Peyer's patch (tissue), 4 donors: ENCODE measurements around the gene HMMR. TPM values are rescaled to one million over a fixed set of nuclear protein-coding genes. Genes with fewer than 3 reads are reported as not detected.
A peak's percentile ranks its signal among the peaks of the same experiment; 100 is the strongest.

Source experiments
- DNase-seq, 3 donors: peaks; one replicate each; pipeline ENCODE4 v3.0.0-alpha.2; 2017 to 2019
- H3K27ac ChIP-seq, 4 donors: fragments of 200-600 bp; sonication (generic); one replicate each; pipeline ENCODE4 v1.5.1; 2016 to 2019
- H3K27me3 ChIP-seq, 2 donors: fragments of 200-600 bp; sonication (generic); one replicate each; pipeline ENCODE4 v1.5.1; 2019
- H3K36me3 ChIP-seq, 3 donors: fragments of 200-600 bp; sonication (generic); one replicate each; pipeline ENCODE4 v1.5.1; 2016 to 2019
- H3K4me1 ChIP-seq, 4 donors: fragments of 200-600 bp; sonication (generic); one replicate each; pipeline ENCODE4 v1.5.1; 2016 to 2019
- H3K4me3 ChIP-seq, 4 donors: fragments of 200-600 bp; sonication (generic); 1 replicate in 3 of 4; 2 replicates in 1 of 4; pipeline ENCODE4 v1.5.1; 2016 to 2019; ENCODE audit warnings: mild to moderate bottlenecking in 1 of 4
- H3K9me3 ChIP-seq, 4 donors: fragments of 200-600 bp; sonication (generic); one replicate each; pipeline ENCODE4 v1.5.1; 2016 to 2019; ENCODE audit warnings: mild to moderate bottlenecking in 1 of 4
- POLR2A ChIP-seq, 2 donors: fragments of 450-650 bp; IDR thresholded peaks; one replicate each; pipeline ENCODE4 v1.5.1; 2017; ENCODE audit warnings: antibody characterized with exemption in 2 of 2, mild to moderate bottlenecking in 2 of 2, moderate library complexity in 2 of 2
- total RNA-seq, 4 donors: library from RNA; depleted of rRNA; stranded (reverse); fragments of >200 nt; gene quantifications; one replicate each; pipeline ENCODE4 v1.1.0, GENCODE V29; 2016
- TF ChIP-seq, protein P1 (sequence below), 6 experiments: fragments of 450-650 bp in 4 of 6; fragments of 200-600 bp in 2 of 6; sonication (generic) in 1 of 6; IDR thresholded peaks; one replicate each; pipeline ENCODE4 v1.5.1; 2017 to 2019; ENCODE audit warnings: antibody characterized with exemption in 6 of 6, mild to moderate bottlenecking in 3 of 6, moderate library complexity in 1 of 6

HMMR gene
- total RNA-seq, 4 donors from 2014 or later: 1.1 to 3.3 (median 1.9) TPM

DNA sequence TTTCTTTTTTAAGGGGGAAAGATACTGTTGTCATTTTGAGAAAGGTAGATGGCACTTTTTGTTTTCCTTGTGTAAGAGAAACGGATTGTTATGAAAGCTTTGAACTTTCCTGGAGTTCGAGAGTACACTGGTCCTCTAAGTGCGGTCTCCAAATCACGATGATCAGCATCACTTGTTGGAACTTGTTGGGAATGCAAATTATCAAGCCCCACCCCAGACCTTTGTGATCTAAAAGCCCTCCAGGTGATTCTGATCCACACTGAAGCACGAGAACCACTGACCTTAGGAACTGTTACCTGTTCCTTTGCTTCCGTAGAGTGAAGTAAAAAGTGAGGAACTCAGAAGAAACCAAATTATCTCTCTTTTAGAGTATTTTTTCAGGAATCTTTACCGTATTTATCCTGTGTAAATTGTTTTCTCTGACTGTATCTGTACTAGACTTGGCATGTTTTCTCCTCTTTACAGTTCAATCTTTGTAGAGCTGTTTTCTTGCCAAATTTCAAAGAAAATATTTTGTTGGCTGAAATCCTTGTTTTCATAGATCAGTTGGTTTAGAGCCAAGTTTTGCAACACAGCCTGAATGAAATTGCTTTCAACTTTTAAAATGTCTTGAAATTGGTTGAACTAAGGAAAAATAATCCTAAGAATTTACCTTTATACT, 49.0 kb downstream of the HMMR start:
- TF ChIP-seq POLR2A (IDR thresholded peaks at IDR 0.05): peak in 1 of 2 donors; percentile 49
- TF ChIP-seq, protein P1, sequence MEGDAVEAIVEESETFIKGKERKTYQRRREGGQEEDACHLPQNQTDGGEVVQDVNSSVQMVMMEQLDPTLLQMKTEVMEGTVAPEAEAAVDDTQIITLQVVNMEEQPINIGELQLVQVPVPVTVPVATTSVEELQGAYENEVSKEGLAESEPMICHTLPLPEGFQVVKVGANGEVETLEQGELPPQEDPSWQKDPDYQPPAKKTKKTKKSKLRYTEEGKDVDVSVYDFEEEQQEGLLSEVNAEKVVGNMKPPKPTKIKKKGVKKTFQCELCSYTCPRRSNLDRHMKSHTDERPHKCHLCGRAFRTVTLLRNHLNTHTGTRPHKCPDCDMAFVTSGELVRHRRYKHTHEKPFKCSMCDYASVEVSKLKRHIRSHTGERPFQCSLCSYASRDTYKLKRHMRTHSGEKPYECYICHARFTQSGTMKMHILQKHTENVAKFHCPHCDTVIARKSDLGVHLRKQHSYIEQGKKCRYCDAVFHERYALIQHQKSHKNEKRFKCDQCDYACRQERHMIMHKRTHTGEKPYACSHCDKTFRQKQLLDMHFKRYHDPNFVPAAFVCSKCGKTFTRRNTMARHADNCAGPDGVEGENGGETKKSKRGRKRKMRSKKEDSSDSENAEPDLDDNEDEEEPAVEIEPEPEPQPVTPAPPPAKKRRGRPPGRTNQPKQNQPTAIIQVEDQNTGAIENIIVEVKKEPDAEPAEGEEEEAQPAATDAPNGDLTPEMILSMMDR (IDR thresholded peaks at IDR 0.05): no peak
- Histone ChIP-seq H3K27me3 (no peaks in the 10 kb centered on the region), H3K9me3 (no peaks in the 10 kb centered on the region), H3K27ac (peak overlapping the region in 3 of 4 donors; percentile 78 to 100 (median 97)), H3K4me3 (peak overlapping the region in 3 of 4 donors; percentile 6 to 94 (median 31)), H3K36me3 (peaks cover 0 to 28% (median 0%) of the 10 kb centered on the region in 3 donors), H3K4me1 (peaks cover 0 to 37% (median 12%) of the 10 kb centered on the region in 4 donors)
- DNase-seq: peak in 1 of 3 donors; percentile 76

DNA sequence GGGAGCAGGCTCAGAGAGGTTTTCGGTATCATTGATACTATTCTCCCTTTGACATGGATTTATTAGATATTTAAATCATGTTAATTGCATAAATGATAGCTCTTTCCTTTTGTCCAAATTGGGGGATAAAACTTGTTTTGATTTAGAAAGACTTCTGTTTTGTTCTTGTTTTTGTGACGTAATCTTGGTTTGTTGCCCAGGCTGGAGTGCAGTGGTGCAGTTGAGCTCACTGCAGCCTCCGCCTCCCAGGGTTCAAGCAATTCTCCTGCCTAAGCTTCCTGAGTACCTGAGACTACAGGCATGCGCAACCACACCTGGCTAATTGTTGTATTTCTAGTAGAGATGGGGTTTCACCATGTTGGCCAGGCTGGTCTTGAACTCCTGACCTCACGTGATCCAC, 52.1 kb downstream of the HMMR start:
- Histone ChIP-seq H3K9me3 (no peaks in the 10 kb centered on the region), H3K4me1 (peaks cover 0 to 31% (median 10%) of the 10 kb centered on the region in 4 donors), H3K27me3 (no peaks in the 10 kb centered on the region), H3K4me3 (no peak overlapping the region), H3K36me3 (peaks cover 0 to 59% (median 5%) of the 10 kb centered on the region in 3 donors), H3K27ac (no peak overlapping the region)
- DNase-seq: no peak
- no peak for TF ChIP-seq POLR2A (IDR thresholded peaks at IDR 0.05)
- TF ChIP-seq, protein P1 (IDR thresholded peaks at IDR 0.05): no peak

DNA sequence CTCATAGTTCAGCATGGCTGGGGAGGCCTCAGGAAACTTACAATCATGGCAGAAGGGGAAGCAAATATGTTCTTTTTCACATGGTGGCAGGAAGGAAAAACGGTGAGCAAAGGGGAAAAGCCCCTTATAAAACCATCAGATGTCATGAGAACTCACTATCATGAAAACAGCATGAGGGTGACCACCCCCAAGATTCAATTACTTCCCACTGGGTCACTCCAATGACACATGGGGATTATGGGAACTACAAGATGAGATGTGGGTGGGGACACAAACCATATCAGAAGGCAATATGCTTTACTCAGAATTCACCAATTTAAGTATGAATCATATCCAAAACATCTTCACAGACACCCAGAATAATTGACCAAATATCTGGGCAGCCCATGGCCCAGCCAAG, 64.7 kb downstream of the HMMR start:
- no peak for DNase-seq
- peaks cover 0 to 2% (median 0%) of the 10 kb centered on the region in 3 donors for H3K36me3 ChIP-seq
- H3K9me3 ChIP-seq: no peaks in the 10 kb centered on the region
- no peak overlapping the region for H3K27ac ChIP-seq
- TF ChIP-seq POLR2A (IDR thresholded peaks at IDR 0.05): no peak
- TF ChIP-seq, protein P1 (IDR thresholded peaks at IDR 0.05): no peak
- no peak overlapping the region for H3K4me3 ChIP-seq
- no peaks in the 10 kb centered on the region for H3K27me3 ChIP-seq
- no peaks in the 10 kb centered on the region for H3K4me1 ChIP-seq

DNA sequence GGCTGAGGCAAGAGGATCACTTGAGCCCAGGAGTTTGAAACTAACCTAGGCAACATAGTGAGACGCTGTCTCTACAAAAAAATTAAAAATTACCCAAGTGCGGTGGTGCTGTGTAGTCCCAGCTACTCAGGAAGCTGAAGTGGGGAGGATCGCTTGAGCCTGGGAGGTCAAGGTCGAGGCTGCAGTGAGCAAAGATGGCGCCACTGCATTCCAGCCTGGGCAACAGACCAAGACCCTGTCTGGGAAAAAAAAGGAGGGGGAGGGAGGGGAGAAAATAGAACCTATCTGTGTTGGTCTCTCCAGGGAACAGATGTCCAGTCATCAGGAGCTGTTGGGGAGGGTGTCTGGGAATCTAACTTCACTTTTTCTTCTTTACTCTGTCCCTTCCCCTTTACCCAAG, 69.3 kb downstream of the HMMR start:
- DNase-seq: no peak
- TF ChIP-seq, protein P1 (IDR thresholded peaks at IDR 0.05): no peak
- TF ChIP-seq POLR2A (IDR thresholded peaks at IDR 0.05): no peak
- Histone ChIP-seq H3K36me3 (no peaks in the 10 kb centered on the region), H3K27me3 (no peaks in the 10 kb centered on the region), H3K4me3 (no peak overlapping the region), H3K4me1 (no peaks in the 10 kb centered on the region), H3K9me3 (no peaks in the 10 kb centered on the region), H3K27ac (no peak overlapping the region)

DNA sequence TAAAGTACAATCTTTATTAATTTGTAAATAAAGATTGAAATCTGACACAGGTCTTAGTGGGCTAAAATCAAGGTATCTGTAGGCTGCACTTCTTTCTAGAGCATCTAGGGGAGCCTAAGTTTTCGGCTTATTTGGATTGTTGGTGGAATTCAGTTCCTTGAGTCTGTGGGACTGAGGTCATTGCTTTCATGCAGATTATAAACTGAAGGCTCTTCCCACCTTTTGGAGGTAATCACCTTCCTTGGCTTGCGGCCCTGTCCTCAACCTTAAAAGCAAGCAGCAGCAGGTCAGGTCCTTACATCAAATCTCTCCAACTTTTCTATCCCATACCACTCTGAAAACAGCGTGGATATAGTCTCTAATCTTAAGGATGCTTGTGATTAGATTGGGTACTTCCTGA, 70.8 kb downstream of the HMMR start:
- no peaks in the 10 kb centered on the region for H3K4me1 ChIP-seq
- no peaks in the 10 kb centered on the region for H3K27me3 ChIP-seq
- no peak for DNase-seq
- H3K36me3 ChIP-seq: no peaks in the 10 kb centered on the region
- no peak overlapping the region for H3K4me3 ChIP-seq
- no peaks in the 10 kb centered on the region for H3K9me3 ChIP-seq
- no peak overlapping the region for H3K27ac ChIP-seq
- TF ChIP-seq, protein P1 (IDR thresholded peaks at IDR 0.05): no peak
- TF ChIP-seq POLR2A (IDR thresholded peaks at IDR 0.05): no peak
